CD4-positive, alpha-beta T cell (primary cell): Measurements from ENCODE around the gene UBTD1. TPM values are rescaled to one million over a fixed set of nuclear protein-coding genes. Genes with fewer than 3 reads are reported as not detected.
"Not testable (repeated sequence)": the region's sequence is repeated elsewhere in the genome, so short reads cannot be mapped to it uniquely, and the experiment has no call there.

Experiments
- ATAC-seq: fragments of 200-7000 bp; cut with Tn5 transposase; one replicate; pipeline ENCODE4 v1.10.0; 2022; ENCODE audit warnings: mild to moderate bottlenecking; ENCODE audit not compliant: poor library complexity
- CTCF ChIA-PET: fragments of 350-600 bp; sonication (Branson Sonifier 250); formaldehyde crosslinking; loops from one replicate; lab custom pipeline; 2021; ENCODE audit warnings: antibody characterized with exemption, inconsistent platforms; lab: Charles Lee
- POLR2A ChIA-PET: fragments of 350-600 bp; sonication (Branson Sonifier 250); formaldehyde crosslinking; loops from one replicate; lab custom pipeline; 2021; ENCODE audit warnings: antibody characterized with exemption, inconsistent platforms; lab: Charles Lee
- DNase-seq, 14 experiments: peaks; one replicate each; pipeline ENCODE4 v3.0.0-alpha.2; 2013 to 2020; ENCODE audit warnings: mixed read lengths in 2 of 14
- H3K27ac ChIP-seq, 2 donors: one replicate each; pipeline versions ENCODE4 v1.5.1 to v1.7.0; 2013; ENCODE audit warnings: low read length in 2 of 2, low read depth in 1 of 2, mild to moderate bottlenecking in 1 of 2
- H3K27me3 ChIP-seq, 2 experiments: 1 replicate in 1 of 2; 2 replicates in 1 of 2; pipeline versions ENCODE4 v1.6.1 to v1.7.0; 2013; ENCODE audit warnings: low read length in 2 of 2, control low read depth in 1 of 2, mild to moderate bottlenecking in 1 of 2, moderate library complexity in 1 of 2; ENCODE audit not compliant: insufficient read depth in 2 of 2, control insufficient read depth in 1 of 2
- H3K36me3 ChIP-seq: one replicate; pipeline ENCODE4 v1.6.1; 2013; ENCODE audit warnings: low read length, control low read depth; ENCODE audit not compliant: insufficient read depth
- H3K4me1 ChIP-seq: one replicate; pipeline ENCODE4 v1.6.1; 2013; ENCODE audit warnings: low read length, control low read depth; ENCODE audit not compliant: insufficient read depth
- H3K4me3 ChIP-seq: one replicate; pipeline ENCODE4 v1.5.1; 2013; ENCODE audit warnings: mild to moderate bottlenecking, low read length, moderate library complexity
- H3K9me3 ChIP-seq, 2 experiments: 1 replicate in 1 of 2; 2 replicates in 1 of 2; pipeline versions ENCODE4 v1.6.1 to v1.7.0; 2013; ENCODE audit warnings: low read length in 2 of 2, mild to moderate bottlenecking in 2 of 2, control low read depth in 1 of 2, moderate library complexity in 1 of 2; ENCODE audit not compliant: control insufficient read depth in 1 of 2, insufficient read depth in 1 of 2
- H3K27ac Mint-ChIP-seq: one replicate; pipeline ENCODE4 v1.8.0; 2020; ENCODE audit warnings: mixed read lengths
- H3K27me3 Mint-ChIP-seq: one replicate; pipeline ENCODE4 v1.8.0; 2021; ENCODE audit warnings: mixed read lengths
- H3K36me3 Mint-ChIP-seq: one replicate; pipeline ENCODE4 v1.8.0; 2021; ENCODE audit warnings: low read depth, mixed read lengths
- H3K4me1 Mint-ChIP-seq: one replicate; pipeline ENCODE4 v1.8.0; 2021; ENCODE audit warnings: low read depth, mixed read lengths
- H3K4me3 Mint-ChIP-seq: one replicate; pipeline ENCODE4 v1.8.0; 2020; ENCODE audit warnings: mild to moderate bottlenecking, mixed read lengths
- H3K9me3 Mint-ChIP-seq: one replicate; pipeline ENCODE4 v1.8.0; 2020; ENCODE audit warnings: mixed read lengths
- CTCF ChIP-seq: fragments of 200-600 bp; IDR thresholded peaks from one replicate; pipeline ENCODE4 v1.8.0; 2022; ENCODE audit warnings: antibody characterized with exemption, mild to moderate bottlenecking
- intact Hi-C, 2 experiments: fragments of 100-400 bp; cut with DNase I in 1 of 2; cut with micrococcal nuclease in 1 of 2; formaldehyde crosslinking; loops; one replicate each; pipeline versions ENCODE4 v1.15.1 to v1.9.0; 2023 to 2025; cut with DNase I, micrococcal nuclease
- total RNA-seq, 174 experiments: library from RNA in 2 of 174; stranded (reverse) in 2 of 174; gene quantifications; one replicate each; pipeline ENCODE4 v1.2.3 and lab custom pipeline; 2021 to 2026

The UBTD1 gene
- total RNA-seq, 2 experiments from 2014 or later, result 0.56 to 0.80 TPM

GRCh38 chr10:97522937-97523336, 24.2 kb downstream of the UBTD1 start:
- no peaks in the 10 kb centered on the region for H3K36me3 Mint-ChIP-seq
- Histone ChIP-seq H3K36me3 (no peaks in the 10 kb centered on the region), H3K9me3 (peaks cover 0 to 7% of the 10 kb centered on the region in 2 experiments), H3K4me3 (no peak overlapping the region), H3K4me1 (no peaks in the 10 kb centered on the region), H3K27ac (no peak overlapping the region), H3K27me3 (peaks cover 0 to 2% of the 10 kb centered on the region in 2 experiments)
- no peak overlapping the region for H3K4me3 Mint-ChIP-seq
- ATAC-seq, result no peak
- no peak overlapping the region for H3K27ac Mint-ChIP-seq
- POLR2A ChIA-PET, result no interaction called here
- intact Hi-C loops, result no loop called here
- H3K4me1 Mint-ChIP-seq, result no peaks in the 10 kb centered on the region
- CTCF ChIA-PET, result no interaction called here
- peaks cover 10% of the 10 kb centered on the region for H3K27me3 Mint-ChIP-seq
- H3K9me3 Mint-ChIP-seq, result no peaks in the 10 kb centered on the region
- DNase-seq, result no peak
- TF ChIP-seq CTCF, result no peak

- H3K36me3 ChIP-seq, result no peaks in the 10 kb centered on the region
- CTCF ChIA-PET, result no interaction called here
- no peak for DNase-seq
These were observed 26.4 kb downstream of the UBTD1 start for GRCh38 chr10:97525086-97525485.

GRCh38 chr10:97525683-97526110, 27.0 kb downstream of the UBTD1 start:
- Histone ChIP-seq H3K27ac (no peak overlapping the region), H3K4me1 (no peaks in the 10 kb centered on the region), H3K27me3 (peaks cover 0 to 2% of the 10 kb centered on the region in 2 experiments), H3K36me3 (no peaks in the 10 kb centered on the region), H3K9me3 (peaks cover 0 to 6% of the 10 kb centered on the region in 2 experiments), H3K4me3 (no peak overlapping the region)
- CTCF ChIA-PET, result no interaction called here
- H3K4me3 Mint-ChIP-seq, result no peak overlapping the region
- no peak for TF ChIP-seq CTCF
- H3K36me3 Mint-ChIP-seq, result no peaks in the 10 kb centered on the region
- ATAC-seq, result no peak
- DNase-seq, result no peak
- no peaks in the 10 kb centered on the region for H3K4me1 Mint-ChIP-seq
- POLR2A ChIA-PET, result no interaction called here
- H3K27ac Mint-ChIP-seq, result no peak overlapping the region
- intact Hi-C loops, result no loop called here
- H3K9me3 Mint-ChIP-seq, result no peaks in the 10 kb centered on the region
- H3K27me3 Mint-ChIP-seq, result peaks cover 10% of the 10 kb centered on the region

More at GRCh38 chr10:97525086-97525485, 26.4 kb downstream of the UBTD1 start:
- POLR2A ChIA-PET, result no interaction called here
- H3K27ac Mint-ChIP-seq, result no peak overlapping the region
- Histone ChIP-seq H3K4me3 (no peak overlapping the region), H3K27me3 (peaks cover 0 to 2% of the 10 kb centered on the region in 2 experiments), H3K4me1 (no peaks in the 10 kb centered on the region), H3K9me3 (peaks cover 0 to 7% of the 10 kb centered on the region in 2 experiments), H3K27ac (no peak overlapping the region)
- H3K27me3 Mint-ChIP-seq, result peaks cover 10% of the 10 kb centered on the region
- H3K36me3 Mint-ChIP-seq, result no peaks in the 10 kb centered on the region
- no peaks in the 10 kb centered on the region for H3K4me1 Mint-ChIP-seq
- H3K9me3 Mint-ChIP-seq, result no peaks in the 10 kb centered on the region
- TF ChIP-seq CTCF, result no peak
- H3K4me3 Mint-ChIP-seq, result no peak overlapping the region
- intact Hi-C loops, result no loop called here
- ATAC-seq, result no peak

GRCh38 chr10:97528876-97529275, 30.2 kb downstream of the UBTD1 start:
- H3K4me1 Mint-ChIP-seq, H3K27ac Mint-ChIP-seq, H3K36me3 ChIP-seq, CTCF ChIA-PET, ATAC-seq, H3K4me1 ChIP-seq, H3K9me3 ChIP-seq, POLR2A ChIA-PET, DNase-seq, H3K9me3 Mint-ChIP-seq, H3K27ac ChIP-seq, H3K4me3 ChIP-seq, H3K27me3 ChIP-seq, intact Hi-C loops, H3K4me3 Mint-ChIP-seq, H3K36me3 Mint-ChIP-seq, H3K27me3 Mint-ChIP-seq: not testable (repeated sequence)
